Lung (tissue), 12 donors: Measurements from ENCODE around the gene B3GNT5. TPM values are rescaled to one million over a fixed set of nuclear protein-coding genes. Genes with fewer than 3 reads are reported as not detected.

Experiments used
- ATAC-seq: fragments of 200-7000 bp; cut with Tn5 transposase; one replicate; pipeline ENCODE4 v1.9.1; 2020; ENCODE audit warnings: moderate number of reproducible peaks; ENCODE audit not compliant: insufficient read depth, low FRiP score
- DNase-seq, 3 donors: peaks; one replicate each; pipeline ENCODE4 v3.0.0-alpha.2; 2013 to 2017
- H3K27ac ChIP-seq, 2 donors: one replicate each; pipeline ENCODE4 v1.5.1; 2013; ENCODE audit warnings: mild to moderate bottlenecking in 2 of 2, moderate library complexity in 2 of 2, control low read depth in 1 of 2, inconsistent platforms in 1 of 2, low read depth in 1 of 2, low read length in 1 of 2
- H3K27me3 ChIP-seq, 3 donors: one replicate each; pipeline ENCODE4 v1.5.1; 2013; ENCODE audit warnings: low read length in 2 of 3; ENCODE audit not compliant: control insufficient read depth in 3 of 3, insufficient read depth in 3 of 3
- H3K36me3 ChIP-seq, 4 donors: one replicate each; pipeline ENCODE4 v1.5.1; 2013; ENCODE audit warnings: low read length in 4 of 4, mild to moderate bottlenecking in 1 of 4, moderate library complexity in 1 of 4; ENCODE audit not compliant: control insufficient read depth in 4 of 4, insufficient read depth in 4 of 4
- H3K4me1 ChIP-seq, 5 donors: one replicate each; pipeline ENCODE4 v1.5.1; 2013; ENCODE audit warnings: low read length in 5 of 5, mild to moderate bottlenecking in 2 of 5, moderate library complexity in 1 of 5; ENCODE audit not compliant: control insufficient read depth in 5 of 5, insufficient read depth in 5 of 5
- H3K4me3 ChIP-seq: one replicate; pipeline ENCODE4 v1.5.1; 2013; ENCODE audit warnings: mild to moderate bottlenecking, control low read depth, moderate library complexity
- H3K9ac ChIP-seq, 2 donors: one replicate each; pipeline ENCODE4 v1.5.1; 2013; ENCODE audit warnings: low read length in 2 of 2, control low read depth in 1 of 2; ENCODE audit not compliant: insufficient read depth in 1 of 2
- H3K9me3 ChIP-seq, 4 donors: one replicate each; pipeline ENCODE4 v1.5.1; 2013; ENCODE audit warnings: low read length in 3 of 4, mild to moderate bottlenecking in 1 of 4, moderate library complexity in 1 of 4; ENCODE audit not compliant: control insufficient read depth in 4 of 4, insufficient read depth in 3 of 4
- WGBS, 2 donors: extraction: QIAGEN DNeasy Blood & Tissue Kit; methylation state at CpG; one replicate each; pipeline ENCODE4 v1.1.7; 2013; 5-methylcytosine and 5-hydroxymethylcytosine counted together
- polyA plus RNA-seq, 2 donors: library from polyadenylated mRNA; stranded (reverse); fragments of 200-250 nt; gene quantifications; one replicate each; pipeline ENCODE4 v1.2.1, GENCODE V29; 2013
- total RNA-seq, 2 donors: library from RNA; depleted of rRNA in 1 of 2; stranded (reverse); fragments of >200 nt in 1 of 2; gene quantifications; one replicate each; pipeline ENCODE4 v1.2.1, GENCODE V29; 2014 to 2021
- TF ChIP-seq, protein P1 (sequence below): IDR thresholded peaks from 2 replicates; pipeline ENCODE4 v1.5.1; 2012; ENCODE audit warnings: mild to moderate bottlenecking; ENCODE audit errors: control extremely low read depth, extremely low read depth
- donor health status: control.
- donor health status: control.
- donor health status: Bipolar disorder and iron deficiency.
- donor health status: healthy.
- donor health status: DM: yes; HTN: yes; CAD: no.

The B3GNT5 gene
- total and polyA plus RNA-seq, 4 donors, result 13.5 to 43.1 (median 26.8) TPM

GRCh38 chr3:183317271-183317670 is 64.2 kb downstream of the B3GNT5 start:
- no peak for ATAC-seq
- no peak for DNase-seq
- Histone ChIP-seq H3K4me1 (peaks cover 0 to 3% (median 0%) of the 10 kb centered on the region in 5 donors), H3K27me3 (no peaks in the 10 kb centered on the region), H3K9me3 (no peaks in the 10 kb centered on the region), H3K4me3 (no peak overlapping the region), H3K27ac (no peak overlapping the region), H3K36me3 (no peaks in the 10 kb centered on the region), H3K9ac (no peak overlapping the region)
- TF ChIP-seq, protein P1, sequence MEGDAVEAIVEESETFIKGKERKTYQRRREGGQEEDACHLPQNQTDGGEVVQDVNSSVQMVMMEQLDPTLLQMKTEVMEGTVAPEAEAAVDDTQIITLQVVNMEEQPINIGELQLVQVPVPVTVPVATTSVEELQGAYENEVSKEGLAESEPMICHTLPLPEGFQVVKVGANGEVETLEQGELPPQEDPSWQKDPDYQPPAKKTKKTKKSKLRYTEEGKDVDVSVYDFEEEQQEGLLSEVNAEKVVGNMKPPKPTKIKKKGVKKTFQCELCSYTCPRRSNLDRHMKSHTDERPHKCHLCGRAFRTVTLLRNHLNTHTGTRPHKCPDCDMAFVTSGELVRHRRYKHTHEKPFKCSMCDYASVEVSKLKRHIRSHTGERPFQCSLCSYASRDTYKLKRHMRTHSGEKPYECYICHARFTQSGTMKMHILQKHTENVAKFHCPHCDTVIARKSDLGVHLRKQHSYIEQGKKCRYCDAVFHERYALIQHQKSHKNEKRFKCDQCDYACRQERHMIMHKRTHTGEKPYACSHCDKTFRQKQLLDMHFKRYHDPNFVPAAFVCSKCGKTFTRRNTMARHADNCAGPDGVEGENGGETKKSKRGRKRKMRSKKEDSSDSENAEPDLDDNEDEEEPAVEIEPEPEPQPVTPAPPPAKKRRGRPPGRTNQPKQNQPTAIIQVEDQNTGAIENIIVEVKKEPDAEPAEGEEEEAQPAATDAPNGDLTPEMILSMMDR, result no peak
- WGBS, 2 donors, result 91 to 96% methylated on average over 8 of the region's 8 CpGs

DNA sequence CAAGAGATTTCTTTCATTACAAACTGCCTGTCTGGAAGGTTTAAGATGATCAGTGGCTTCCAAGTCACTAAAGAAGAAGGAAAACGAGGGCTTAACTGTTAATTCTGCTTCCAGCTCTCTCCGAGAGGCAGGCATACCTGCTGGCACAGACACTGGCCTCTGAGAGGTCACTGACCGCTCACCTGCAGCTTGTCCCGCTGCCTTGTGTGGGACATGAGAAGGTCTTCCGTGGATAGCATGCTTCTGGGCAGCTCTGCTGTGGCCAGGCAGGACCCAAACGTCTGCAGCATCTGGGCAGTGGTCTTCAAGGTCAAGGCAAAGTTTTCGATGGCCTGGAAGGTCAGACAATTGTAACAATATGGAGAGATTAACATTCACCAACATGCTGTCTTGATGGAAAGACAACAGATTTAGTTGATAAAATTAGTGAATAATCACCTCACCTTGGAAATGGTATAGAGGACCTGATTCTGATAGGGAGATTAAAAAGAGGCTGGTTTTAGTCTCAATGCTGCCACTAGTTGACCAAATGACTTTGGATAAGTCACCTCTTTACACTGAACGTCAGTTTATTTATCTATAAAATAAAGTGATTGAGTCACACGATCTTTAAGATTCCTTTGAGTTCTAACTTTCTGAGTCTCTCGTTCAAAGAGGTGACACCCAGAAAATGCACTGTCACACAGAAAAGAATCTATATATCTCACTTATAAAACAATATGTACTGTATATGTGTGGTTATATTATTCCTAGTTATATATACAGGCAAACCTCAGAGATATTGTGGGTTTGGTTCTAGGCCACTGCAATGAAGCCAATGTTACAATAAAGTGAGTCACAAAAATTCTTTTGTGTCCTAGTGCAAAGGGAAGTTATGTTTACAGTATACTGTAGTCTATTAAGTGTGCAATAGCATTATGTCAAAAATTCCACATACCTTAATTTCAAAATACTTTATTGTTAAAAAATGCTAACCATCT is 65.1 kb downstream of the B3GNT5 start:
- Histone ChIP-seq H3K4me3 (no peak overlapping the region), H3K36me3 (no peaks in the 10 kb centered on the region), H3K9me3 (no peaks in the 10 kb centered on the region), H3K9ac (no peak overlapping the region), H3K27ac (no peak overlapping the region), H3K27me3 (no peaks in the 10 kb centered on the region), H3K4me1 (peaks cover 0 to 2% (median 0%) of the 10 kb centered on the region in 5 donors)
- 88 to 91% methylated on average over 10 of the region's 10 CpGs for WGBS, 2 donors
- TF ChIP-seq, protein P1, result no peak
- no peak for DNase-seq
- ATAC-seq, result no peak

DNA sequence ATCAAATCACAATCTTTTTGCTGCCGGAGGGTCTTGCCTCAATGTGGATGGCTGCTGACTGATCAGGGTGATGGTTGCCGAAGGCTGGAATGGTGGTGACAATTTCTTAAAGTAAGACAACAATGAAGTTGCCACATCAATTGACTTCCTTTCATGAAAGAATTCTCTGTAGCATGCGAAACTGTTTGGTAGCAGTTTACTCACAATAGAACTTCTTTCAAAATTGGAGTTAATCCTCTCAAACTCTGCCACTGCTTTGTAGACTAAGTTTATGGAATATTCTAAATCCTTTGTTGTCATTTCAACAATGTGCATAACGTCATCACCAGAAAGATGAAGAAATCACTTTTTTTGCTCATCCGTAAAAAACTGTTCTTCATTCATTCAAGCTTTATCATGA is 65.8 kb downstream of the B3GNT5 start:
- TF ChIP-seq, protein P1, result no peak
- Histone ChIP-seq H3K9ac (no peak overlapping the region), H3K27ac (no peak overlapping the region), H3K9me3 (no peaks in the 10 kb centered on the region), H3K4me3 (no peak overlapping the region), H3K27me3 (no peaks in the 10 kb centered on the region), H3K4me1 (no peaks in the 10 kb centered on the region), H3K36me3 (no peaks in the 10 kb centered on the region)
- ATAC-seq, result no peak
- no peak for DNase-seq
- WGBS, 2 donors, result 36 to 72% methylated on average over 5 of the region's 5 CpGs
